NCI-H69 (cell line): Measurements from ENCODE around the gene TSPAN14.

Experiments used
- DNase-seq: peaks from one replicate; lab custom pipeline; 2025; lab: John Stamatoyannopoulos, UW

The TSPAN14 gene

DNA sequence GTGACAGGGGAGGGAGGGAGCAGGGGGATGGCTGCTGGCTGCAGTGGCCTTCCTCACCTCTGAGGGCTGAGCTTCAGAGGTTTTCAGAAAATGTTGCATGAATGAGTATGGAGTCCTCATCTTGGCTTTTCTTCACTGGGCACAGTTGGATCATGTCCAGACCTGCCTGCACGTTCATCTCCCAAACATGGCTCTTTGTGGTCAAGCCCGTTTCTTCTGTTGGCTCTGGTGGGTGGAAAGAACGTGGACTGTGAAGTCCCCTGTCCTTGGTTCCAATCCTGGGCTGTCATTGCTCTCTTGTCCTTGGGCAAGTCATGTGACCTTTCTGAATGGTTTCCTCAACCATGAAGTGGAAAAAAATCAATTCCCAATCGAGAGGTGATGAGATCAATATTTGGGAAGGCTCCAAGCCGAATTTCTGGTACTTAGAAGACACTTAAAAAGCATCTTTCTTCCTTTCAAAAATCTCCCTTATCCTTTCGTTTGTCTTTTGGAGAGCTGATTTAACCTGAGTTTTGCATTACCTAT, 34.5 kb downstream of the TSPAN14 start:
- DNase-seq: no peak

DNA sequence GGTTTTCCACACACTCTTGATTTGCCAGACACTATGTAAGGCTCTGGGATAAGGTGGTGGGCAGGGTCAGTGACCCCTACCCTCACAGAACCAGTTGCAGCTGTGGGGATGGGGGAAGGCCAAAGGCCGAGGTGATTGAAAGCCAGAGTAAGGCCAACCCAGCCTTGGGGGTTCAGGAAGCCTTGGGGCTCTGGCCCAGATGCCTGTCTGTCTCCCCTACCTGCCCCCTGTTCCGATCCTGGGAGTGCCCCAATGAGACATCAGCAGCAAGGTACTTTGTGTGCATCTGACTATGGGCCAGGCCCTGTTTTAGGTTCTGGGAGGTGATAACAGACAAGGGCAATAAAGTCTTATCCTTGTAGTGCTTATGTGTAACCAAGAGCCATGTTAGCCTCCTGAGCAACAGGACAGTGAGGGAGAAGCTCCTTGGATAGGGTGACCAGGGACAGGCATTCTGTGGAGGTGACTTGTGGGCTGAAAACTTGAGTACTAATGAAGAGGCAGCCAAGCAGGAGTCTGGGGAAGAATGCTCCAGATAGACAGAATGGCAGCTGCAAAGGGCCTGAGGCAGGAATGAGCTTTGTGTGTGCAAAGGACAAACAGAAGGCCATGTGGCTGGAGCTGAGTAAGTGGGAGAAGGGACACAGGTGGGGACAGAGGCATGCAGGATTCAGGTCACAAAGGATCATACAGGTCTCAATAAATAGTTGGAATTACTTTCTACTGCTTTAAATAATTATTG, 35.4 kb downstream of the TSPAN14 start:
- no peak for DNase-seq

DNA sequence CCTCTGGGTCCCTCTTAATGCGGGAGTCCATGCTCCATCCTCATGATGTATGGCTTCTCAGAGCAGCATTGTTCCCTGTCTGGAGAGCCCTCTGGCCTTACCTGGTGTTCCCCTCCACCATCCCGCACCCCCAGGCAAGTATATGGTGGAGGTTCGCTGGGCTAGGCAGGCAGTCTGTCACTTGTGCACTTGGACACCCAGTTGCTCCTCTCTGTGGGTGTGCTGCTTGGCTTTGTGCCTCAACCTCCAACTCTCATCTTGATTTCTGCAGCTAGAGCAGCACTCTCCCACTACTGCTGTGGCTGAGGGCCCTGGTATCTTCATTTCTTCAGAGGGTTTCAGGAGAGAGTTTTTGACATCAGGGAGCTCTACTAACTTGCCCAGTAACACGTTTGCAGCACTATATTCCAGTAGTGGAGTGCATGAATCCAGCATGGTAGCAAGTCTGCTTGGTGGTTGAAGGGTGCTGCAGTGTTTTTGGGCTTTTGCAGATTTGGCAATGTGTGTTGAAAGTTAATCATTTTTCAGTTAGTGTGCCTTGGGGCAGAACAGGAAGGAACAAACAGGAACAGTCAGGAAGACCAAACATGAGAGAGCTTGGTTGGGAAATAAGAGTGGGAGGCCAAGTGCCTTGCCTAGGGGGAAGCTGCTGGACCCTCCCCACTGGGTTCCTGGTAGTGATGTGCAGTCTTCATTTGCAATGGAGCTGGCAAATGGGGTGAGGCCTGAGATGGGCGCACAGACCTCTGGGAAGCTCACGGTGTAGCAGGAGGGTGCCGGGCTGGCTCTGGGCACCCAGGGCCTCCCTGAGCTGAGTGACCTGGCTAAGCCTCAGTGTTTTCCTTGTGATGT, 37.4 kb downstream of the TSPAN14 start:
- no peak for DNase-seq

DNA sequence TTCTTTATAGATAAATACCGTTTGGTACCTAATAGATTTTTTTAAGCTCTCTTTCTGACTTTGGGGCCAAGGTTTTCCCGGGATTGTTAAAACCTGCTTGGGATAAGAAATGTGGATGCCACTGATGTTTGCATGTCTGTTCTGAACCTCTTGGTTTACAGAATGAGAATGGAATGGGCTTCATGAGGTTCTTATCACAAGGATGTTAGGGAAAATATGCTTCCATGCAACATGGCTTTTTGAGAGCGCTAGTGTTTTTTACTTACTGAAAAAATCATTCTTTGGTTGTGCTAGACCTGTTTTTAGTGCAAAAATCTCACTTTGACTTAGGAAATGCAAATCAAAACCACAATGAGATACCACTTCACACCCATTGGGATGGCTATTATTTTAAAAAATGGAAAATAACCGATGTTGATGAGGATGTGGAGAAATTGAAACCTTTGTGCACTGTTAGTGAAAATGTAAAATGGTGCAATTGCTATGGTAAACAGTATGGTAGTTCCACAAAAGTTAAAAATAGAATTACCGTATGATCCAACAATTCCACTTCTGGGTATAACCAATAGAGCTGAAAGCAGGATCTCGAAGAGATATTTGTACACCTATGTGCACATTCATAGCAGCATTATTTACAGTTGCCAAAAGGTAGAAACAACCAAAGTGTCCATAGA, 38.9 kb downstream of the TSPAN14 start:
- DNase-seq: no peak

GRCh38 chr10:80493522-80494051, 39.5 kb downstream of the TSPAN14 start:
- DNase-seq: peak; percentile 41

GRCh38 chr10:80496555-80497172, 42.6 kb downstream of the TSPAN14 start:
- DNase-seq: no peak

DNA sequence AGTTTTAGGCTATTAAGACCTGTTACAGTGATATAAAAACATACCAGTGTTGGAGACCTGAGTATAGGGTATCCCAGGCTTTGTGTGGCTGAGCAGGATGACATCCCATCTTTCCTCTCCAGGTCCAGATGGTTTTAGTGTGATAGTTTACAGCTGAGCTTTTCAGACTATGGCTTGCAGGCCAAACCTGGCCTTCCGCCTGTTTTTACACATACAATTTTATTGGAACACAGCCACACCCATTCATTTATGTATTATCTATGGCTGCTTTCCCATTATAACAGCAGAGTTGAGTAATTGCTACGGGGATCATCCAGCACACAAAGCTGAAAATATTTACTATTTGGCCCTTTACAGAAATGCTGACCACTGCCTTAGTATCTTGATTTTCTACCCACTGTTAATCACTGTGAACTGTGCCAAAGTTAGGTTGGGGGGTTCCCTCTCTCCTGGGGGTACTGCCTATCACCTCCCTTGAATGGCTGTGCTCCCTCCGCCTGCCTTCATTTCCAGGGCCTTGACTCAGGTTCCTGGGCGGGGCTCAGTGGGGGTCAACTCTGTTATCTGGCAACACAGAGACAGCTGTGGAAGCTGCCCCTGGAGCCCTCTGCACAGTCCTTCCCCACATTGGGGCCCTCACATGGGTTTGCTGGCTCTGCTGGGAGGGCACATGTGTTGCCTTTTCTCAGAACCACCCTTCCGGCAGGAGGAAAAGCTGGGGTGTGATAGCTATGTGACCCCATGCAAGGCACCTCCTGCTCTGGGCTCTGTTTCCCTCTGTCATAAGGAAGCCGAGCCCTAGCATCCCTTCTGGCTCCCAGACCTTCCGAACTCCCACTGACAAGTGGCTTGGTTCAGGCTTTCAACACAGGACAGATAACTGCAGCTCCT, 43.3 kb downstream of the TSPAN14 start:
- peak; percentile 37 for DNase-seq

DNA sequence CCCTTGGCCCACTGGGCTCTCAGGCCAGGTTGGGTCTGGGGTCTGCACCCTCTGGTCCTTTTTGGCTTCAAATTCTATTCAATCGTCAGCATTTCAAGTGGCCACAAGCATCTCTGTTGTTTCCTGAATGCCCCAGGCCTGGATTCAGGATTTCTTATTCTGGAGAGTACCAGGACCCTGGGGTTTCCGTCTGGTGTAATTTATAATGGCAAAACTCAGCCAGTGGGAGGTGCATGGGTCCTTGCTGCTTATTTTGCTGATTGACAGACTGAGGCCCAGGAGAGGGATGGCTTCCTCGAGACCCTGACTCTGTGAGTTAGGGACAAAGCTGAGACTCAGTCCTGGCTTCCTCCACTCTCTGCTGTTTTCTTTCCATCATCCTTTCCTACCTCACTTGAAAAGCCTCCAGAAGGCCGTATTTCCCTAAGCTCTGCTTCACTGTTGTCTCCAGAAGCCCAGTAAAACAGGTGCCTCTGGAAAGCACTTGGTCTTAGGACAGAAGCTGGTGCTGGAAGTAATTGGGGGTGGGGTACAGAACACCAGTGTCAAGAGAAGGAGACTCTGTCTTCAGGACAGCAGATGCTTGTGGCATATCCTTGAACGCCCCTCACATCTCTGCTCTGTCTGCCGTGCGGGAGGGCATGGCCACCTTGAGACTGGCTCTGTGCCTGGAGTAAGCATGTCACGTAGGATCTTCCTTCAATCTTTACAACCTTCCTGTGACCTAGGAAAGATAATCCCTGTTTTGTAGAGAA, 44.1 kb downstream of the TSPAN14 start:
- DNase-seq: no peak

- DNase-seq: peak; percentile 8
Measured at GRCh38 chr10:80498833-80499741, 45.0 kb downstream of the TSPAN14 start.

DNA sequence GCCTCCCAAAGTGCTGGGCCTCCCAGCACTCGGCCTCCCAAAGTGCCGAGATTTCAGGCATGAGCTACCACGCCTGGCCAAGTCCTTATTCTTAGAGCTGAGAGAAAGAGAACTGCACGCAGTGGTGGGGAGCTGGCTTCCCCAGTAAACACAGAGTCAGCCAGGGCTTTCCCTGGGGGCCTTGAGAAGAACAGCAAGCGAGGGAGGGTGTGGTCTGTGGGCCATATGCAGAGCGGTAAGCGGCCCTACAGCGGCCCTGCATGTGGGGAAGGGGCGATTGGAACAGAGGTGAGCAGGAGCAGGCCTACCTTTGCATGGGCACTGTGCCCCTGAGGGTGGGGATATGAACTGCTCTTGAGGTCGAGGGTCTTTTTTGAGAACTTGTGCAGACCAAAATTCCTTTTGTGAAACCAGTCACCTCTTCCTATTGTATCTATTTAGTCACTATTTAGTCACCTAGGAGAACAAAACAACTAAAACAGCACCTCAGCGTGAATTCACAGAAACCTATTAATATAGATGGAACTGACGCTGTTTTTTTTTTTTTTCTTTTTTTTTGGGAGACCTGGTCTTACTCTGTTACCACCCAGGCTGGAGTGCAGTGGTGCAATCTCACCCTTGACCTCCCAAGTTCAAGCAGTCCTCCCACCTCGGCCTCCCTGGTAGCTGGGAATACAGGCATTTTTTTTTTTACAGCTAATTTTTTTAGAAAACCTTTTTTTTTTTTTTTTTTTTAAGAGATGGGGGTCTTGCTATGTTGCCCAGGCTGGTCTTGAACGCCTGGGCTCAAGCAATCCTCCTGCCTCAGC, 46.7 kb downstream of the TSPAN14 start:
- DNase-seq: peak; percentile 35

DNA sequence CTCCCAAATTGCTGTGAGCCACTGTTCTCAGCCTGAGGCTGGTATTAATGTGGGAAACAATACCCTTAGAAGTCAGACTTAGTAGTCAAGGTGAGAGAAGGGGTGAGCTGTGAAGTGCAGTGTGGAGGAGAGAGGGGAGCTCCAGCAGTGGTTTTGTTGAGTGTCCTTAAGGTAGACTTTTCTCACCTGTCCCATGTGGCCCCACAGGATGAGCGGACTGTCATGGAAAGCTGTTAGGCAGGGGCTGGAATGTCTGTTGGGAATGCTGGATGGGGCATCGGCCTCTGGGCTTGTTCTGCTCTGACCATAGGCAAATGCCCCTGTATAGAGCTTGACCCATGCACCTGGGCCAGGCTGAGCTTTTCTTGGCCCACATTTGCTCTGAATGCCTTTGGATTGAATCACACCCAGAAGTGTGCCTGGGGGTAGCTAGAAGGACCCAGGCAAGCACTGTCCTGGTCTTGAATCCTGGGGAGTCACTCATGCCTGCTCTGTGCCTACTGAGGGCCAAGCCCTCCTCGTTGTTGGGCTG, 47.3 kb downstream of the TSPAN14 start:
- no peak for DNase-seq

DNA sequence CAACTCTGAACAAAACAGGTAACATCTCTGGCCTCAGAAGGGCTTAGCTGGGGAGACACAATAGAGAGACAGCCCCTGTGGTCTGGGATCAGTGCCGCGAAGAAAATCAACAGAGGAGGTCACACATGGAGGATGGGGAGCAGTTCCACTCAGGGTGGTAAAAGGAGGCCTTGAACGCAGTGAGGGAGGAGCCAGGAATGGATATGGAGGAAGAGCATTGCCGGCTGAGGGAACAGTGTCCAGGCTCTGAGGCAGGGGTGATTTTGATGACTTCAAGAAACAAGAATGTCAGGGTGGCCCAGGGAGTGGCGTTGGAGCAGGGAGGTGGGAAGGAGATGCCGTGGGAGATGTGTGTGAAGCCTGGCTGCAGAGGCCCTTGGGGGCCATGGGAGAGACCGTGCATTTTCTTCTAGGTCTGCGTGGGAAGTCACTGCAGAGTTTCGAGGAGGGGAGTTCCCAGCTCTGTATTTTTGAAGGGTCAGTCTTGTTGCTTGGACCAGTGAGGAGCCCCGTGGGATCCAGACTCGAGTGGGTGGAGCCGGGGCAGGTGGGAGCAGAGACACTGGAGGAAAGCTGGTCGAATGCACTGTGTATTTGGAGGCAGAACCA, 47.9 kb downstream of the TSPAN14 start:
- no peak for DNase-seq

GRCh38 chr10:80502621-80503583, 48.8 kb downstream of the TSPAN14 start:
- DNase-seq: peak; percentile 15

DNA sequence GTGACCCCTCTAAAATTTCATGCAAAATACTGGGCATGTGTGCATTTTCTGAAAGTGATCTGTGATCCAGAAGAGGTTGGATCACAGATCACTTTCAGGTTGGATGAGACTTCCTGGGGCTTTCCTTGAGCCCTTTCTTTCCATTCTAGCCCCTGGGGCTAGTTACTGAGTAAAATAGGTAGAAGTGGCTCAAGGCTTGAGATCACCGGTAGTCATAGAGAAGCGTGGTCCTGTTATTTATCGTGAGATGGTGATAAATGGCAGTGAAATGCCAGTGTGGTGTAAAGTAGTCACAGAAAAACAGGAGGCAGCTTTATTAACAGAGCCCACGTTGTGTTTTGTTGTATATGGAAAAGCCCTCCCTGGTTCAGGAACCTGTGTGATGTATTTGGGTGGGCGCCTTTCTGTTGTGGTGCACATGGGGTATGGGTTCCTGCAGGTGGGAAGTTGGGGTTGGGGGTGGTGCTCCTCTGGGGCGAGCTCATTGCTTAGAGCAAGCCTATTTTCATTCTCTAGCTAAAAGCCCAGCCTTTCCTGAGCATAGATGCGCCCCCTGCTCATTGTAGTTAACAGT, 49.6 kb downstream of the TSPAN14 start:
- peak; percentile 23 for DNase-seq

DNA sequence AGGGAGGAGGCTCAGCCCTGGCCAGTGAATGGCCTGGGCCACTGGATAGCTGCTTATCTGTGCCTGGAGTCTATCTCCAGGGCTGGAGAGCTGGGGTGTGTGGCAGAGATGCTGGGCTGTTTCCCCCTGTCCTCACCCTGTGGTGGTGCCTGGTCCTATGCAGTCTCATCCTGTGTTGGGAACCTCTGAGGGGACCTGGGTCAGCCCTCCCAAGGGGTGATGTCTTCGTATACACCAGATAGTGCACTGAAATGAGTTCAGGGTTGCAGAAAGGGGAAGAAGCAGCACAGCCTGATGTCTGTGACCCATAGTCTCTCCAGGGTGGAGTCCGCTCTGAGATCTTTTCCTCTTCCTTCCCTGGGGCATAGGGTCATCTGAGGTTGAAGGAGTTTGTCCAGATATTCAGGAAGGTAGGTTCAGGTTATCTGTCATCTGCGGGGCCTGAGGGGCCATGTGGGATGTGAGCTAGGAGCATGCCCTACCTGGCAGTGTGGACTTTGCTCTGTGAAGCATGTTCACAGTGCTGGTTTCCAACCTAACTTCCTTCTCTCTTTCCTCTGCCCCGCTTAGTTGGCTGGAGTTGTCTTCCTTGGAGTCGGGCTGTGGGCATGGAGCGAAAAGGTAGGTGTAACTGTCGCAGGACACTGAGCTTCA, 50.2 kb downstream of the TSPAN14 start:
- DNase-seq: no peak
